ENCODE measurements around the gene DDC.
A peak's percentile ranks its signal among the peaks of the same experiment; 100 is the strongest.

DDC gene

GRCh38 chr7:50486512-50486911 lies 78.7 kb downstream of the DDC start:
- Histone ChIP-seq H3K9me3 (ENCODE audit: control insufficient read depth, low read length) (no peaks in the 10 kb centered on the region), H3K4me2 (ENCODE audit: low read length) (no peak overlapping the region), H3K4me3 (ENCODE audit: low read depth, low read length) (no peak overlapping the region), H3K27me3 (ENCODE audit: control insufficient read depth, insufficient read depth, low read length) (no peaks in the 10 kb centered on the region), H3K27ac (no peak overlapping the region), H2AFZ (peak overlapping the region; percentile 65), H3K36me3 (ENCODE audit: control insufficient read depth, insufficient read depth, low read length) (no peaks in the 10 kb centered on the region), H3K79me2 (no peaks in the 10 kb centered on the region), H3K9ac (no peak overlapping the region), H3K4me1 (peaks cover 27% of the 10 kb centered on the region)
- TF ChIP-seq, protein P1, sequence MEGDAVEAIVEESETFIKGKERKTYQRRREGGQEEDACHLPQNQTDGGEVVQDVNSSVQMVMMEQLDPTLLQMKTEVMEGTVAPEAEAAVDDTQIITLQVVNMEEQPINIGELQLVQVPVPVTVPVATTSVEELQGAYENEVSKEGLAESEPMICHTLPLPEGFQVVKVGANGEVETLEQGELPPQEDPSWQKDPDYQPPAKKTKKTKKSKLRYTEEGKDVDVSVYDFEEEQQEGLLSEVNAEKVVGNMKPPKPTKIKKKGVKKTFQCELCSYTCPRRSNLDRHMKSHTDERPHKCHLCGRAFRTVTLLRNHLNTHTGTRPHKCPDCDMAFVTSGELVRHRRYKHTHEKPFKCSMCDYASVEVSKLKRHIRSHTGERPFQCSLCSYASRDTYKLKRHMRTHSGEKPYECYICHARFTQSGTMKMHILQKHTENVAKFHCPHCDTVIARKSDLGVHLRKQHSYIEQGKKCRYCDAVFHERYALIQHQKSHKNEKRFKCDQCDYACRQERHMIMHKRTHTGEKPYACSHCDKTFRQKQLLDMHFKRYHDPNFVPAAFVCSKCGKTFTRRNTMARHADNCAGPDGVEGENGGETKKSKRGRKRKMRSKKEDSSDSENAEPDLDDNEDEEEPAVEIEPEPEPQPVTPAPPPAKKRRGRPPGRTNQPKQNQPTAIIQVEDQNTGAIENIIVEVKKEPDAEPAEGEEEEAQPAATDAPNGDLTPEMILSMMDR (IDR thresholded peaks at IDR 0.05): no peak

GRCh38 chr7:50481867-50482266 lies 83.3 kb downstream of the DDC start:
- Histone ChIP-seq H3K9ac (no peak overlapping the region), H3K9me3 (ENCODE audit: control insufficient read depth, low read length) (no peaks in the 10 kb centered on the region), H3K4me3 (ENCODE audit: low read depth, low read length) (no peak overlapping the region), H3K4me1 (peaks cover 31% of the 10 kb centered on the region), H3K79me2 (no peaks in the 10 kb centered on the region), H2AFZ (peak overlapping the region; percentile 10), H3K36me3 (ENCODE audit: control insufficient read depth, insufficient read depth, low read length) (no peaks in the 10 kb centered on the region), H3K27me3 (ENCODE audit: control insufficient read depth, insufficient read depth, low read length) (no peaks in the 10 kb centered on the region), H3K4me2 (ENCODE audit: low read length) (no peak overlapping the region), H3K27ac (no peak overlapping the region)
- TF ChIP-seq, protein P1 (IDR thresholded peaks at IDR 0.05): no peak

DNA sequence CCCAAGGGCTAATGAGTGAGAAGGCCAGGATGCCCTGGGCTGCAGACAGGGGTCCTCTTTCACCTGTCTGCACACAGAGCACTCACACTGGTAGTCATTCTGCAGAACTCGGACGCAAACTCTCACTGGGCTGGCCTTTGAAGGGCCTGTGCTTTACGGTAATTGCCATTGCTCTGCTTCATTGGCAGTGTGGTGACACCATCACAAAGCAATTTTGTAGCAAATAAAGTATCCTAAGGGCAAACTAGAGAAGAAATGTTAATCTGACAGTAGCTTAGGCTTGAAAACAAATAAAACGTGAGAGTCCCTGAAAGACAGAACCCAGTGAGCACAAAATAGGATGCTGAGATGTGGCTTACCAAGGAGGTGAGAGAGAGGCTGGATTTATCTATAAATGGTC lies 84.4 kb downstream of the DDC start:
- TF ChIP-seq, protein P1 (IDR thresholded peaks at IDR 0.05): no peak
- no peaks in the 10 kb centered on the region for H3K9me3 ChIP-seq (ENCODE audit: control insufficient read depth, low read length)
- H3K27me3 ChIP-seq (ENCODE audit: control insufficient read depth, insufficient read depth, low read length): no peaks in the 10 kb centered on the region
- H3K27ac ChIP-seq: peak overlapping the region; percentile 40
- no peaks in the 10 kb centered on the region for H3K79me2 ChIP-seq
- H2AFZ ChIP-seq: peak overlapping the region; percentile 39
- peaks cover 27% of the 10 kb centered on the region for H3K4me1 ChIP-seq
- no peaks in the 10 kb centered on the region for H3K36me3 ChIP-seq (ENCODE audit: control insufficient read depth, insufficient read depth, low read length)
- H3K9ac ChIP-seq: no peak overlapping the region
- H3K4me2 ChIP-seq (ENCODE audit: low read length): no peak overlapping the region
- H3K4me3 ChIP-seq (ENCODE audit: low read depth, low read length): no peak overlapping the region

DNA sequence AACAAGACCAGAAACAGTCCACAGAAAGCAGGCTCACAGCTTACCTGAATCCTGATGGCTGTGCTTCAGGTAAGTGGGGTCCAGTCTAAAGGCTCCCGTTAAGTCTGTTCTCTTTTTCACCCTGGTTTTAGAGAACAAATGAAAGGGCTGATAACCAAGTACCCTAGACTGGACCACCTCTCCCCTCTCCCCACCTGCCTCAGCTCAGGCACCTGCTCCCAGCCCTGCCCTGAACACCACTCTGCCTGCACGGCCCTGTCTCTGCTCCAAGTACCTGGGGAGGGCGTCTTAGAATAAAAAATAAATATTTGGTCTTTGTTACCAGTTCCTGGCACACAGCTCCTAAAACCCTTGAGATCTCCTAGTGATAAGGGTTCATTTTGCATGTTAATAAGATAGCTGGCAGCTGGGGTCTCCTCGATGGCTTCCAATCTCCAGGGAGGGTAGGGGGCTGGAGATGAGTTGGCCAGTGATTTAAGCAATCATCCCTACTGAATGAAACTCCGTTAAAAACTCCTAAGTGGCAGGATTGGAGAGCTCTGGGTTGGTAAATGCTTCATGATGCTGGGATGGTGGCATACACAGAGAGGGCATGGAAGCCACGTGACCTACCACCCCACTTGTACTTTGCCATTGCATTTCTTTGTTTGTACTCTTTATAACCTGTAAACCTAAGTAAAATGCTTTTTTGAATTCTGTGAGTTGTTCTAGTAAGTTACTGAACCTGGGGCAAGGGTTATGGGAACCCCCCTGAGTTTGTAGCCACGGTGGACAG lies 85.3 kb downstream of the DDC start:
- no peaks in the 10 kb centered on the region for H3K79me2 ChIP-seq
- H3K27ac ChIP-seq: peak overlapping the region; percentile 40
- H3K27me3 ChIP-seq (ENCODE audit: control insufficient read depth, insufficient read depth, low read length): no peaks in the 10 kb centered on the region
- H3K9ac ChIP-seq: no peak overlapping the region
- no peaks in the 10 kb centered on the region for H3K36me3 ChIP-seq (ENCODE audit: control insufficient read depth, insufficient read depth, low read length)
- TF ChIP-seq, protein P1 (IDR thresholded peaks at IDR 0.05): peak; percentile 14
- H2AFZ ChIP-seq: peak overlapping the region; percentile 39
- H3K9me3 ChIP-seq (ENCODE audit: control insufficient read depth, low read length): no peaks in the 10 kb centered on the region
- H3K4me3 ChIP-seq (ENCODE audit: low read depth, low read length): no peak overlapping the region
- peaks cover 30% of the 10 kb centered on the region for H3K4me1 ChIP-seq
- H3K4me2 ChIP-seq (ENCODE audit: low read length): no peak overlapping the region

GRCh38 chr7:50477640-50478039 lies 87.6 kb downstream of the DDC start:
- Histone ChIP-seq H3K4me1 (peaks cover 42% of the 10 kb centered on the region), H3K79me2 (no peaks in the 10 kb centered on the region), H3K9ac (no peak overlapping the region), H2AFZ (no peak overlapping the region), H3K4me3 (ENCODE audit: low read depth, low read length) (no peak overlapping the region), H3K9me3 (ENCODE audit: control insufficient read depth, low read length) (no peaks in the 10 kb centered on the region), H3K36me3 (ENCODE audit: control insufficient read depth, insufficient read depth, low read length) (no peaks in the 10 kb centered on the region), H3K4me2 (ENCODE audit: low read length) (no peak overlapping the region), H3K27me3 (ENCODE audit: control insufficient read depth, insufficient read depth, low read length) (no peaks in the 10 kb centered on the region), H3K27ac (no peak overlapping the region)
- TF ChIP-seq, protein P1 (IDR thresholded peaks at IDR 0.05): no peak
